Ascending aorta (tissue), 2 donors: Measurements from ENCODE around the gene ENC1. TPM values are rescaled to one million over a fixed set of nuclear protein-coding genes. Genes with fewer than 3 reads are reported as not detected.

Source experiments
- DNase-seq, 2 donors: peaks; one replicate each; pipeline ENCODE4 v3.0.0-alpha.2; 2019; ENCODE audit warnings: low spot score in 2 of 2
- H3K27ac ChIP-seq, 2 donors: fragments of 200-600 bp; sonication (generic); one replicate each; pipeline ENCODE4 v1.5.1; 2016 to 2017; ENCODE audit warnings: mild to moderate bottlenecking in 1 of 2
- H3K27me3 ChIP-seq: fragments of 200-600 bp; sonication (generic); one replicate; pipeline ENCODE4 v1.5.1; 2017
- H3K36me3 ChIP-seq, 2 donors: fragments of 200-600 bp; sonication (generic); one replicate each; pipeline ENCODE4 v1.5.1; 2016
- H3K4me1 ChIP-seq, 2 donors: fragments of 200-600 bp; sonication (generic); one replicate each; pipeline ENCODE4 v1.5.1; 2016 to 2017; ENCODE audit warnings: mild to moderate bottlenecking in 1 of 2
- H3K4me3 ChIP-seq, 2 donors: fragments of 200-600 bp; sonication (generic); one replicate each; pipeline ENCODE4 v1.5.1; 2016 to 2017; ENCODE audit warnings: mild to moderate bottlenecking in 1 of 2
- H3K9me3 ChIP-seq, 2 donors: fragments of 200-600 bp; sonication (generic); one replicate each; pipeline ENCODE4 v1.5.1; 2016
- intact Hi-C: fragments of 100-400 bp; cut with DNase I; formaldehyde crosslinking; loops from one replicate; pipeline ENCODE4 v1.15.1; 2023
- total RNA-seq: library from RNA; depleted of rRNA; stranded (reverse); fragments of >200 nt; gene quantifications from one replicate; pipeline ENCODE4 v1.1.0, GENCODE V29; 2016
- TF ChIP-seq, protein P1 (sequence below), 3 experiments: fragments of 200-600 bp in 2 of 3; fragments of 450-650 bp in 1 of 3; sonication (generic) in 2 of 3; IDR thresholded peaks; one replicate each; pipeline ENCODE4 v1.5.1; 2016 to 2019; ENCODE audit warnings: antibody characterized with exemption in 3 of 3, mild to moderate bottlenecking in 1 of 3, moderate library complexity in 1 of 3

The ENC1 gene
- total RNA-seq, 1 donor from 2014 or later: 12.9 TPM

DNA sequence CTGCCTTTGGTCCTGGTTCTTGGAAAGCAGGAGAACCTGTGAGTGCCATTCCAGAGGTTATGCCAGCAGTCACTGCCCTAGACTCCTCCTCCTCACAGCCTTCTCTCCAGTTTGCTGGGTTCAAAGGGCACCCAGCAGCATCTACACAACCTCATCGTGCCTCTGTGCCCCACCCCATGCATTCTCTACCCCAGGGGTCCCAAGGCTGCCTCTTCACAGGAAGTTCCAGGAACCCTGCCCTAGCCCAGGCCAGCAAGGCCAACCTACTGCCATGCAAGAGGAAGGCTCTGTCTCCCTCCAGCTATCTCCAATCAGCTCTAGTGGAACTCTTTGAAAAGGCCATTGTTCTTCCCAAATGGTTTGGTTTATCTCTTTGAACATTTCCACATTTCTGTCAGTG, 21.2 kb downstream of the ENC1 start:
- TF ChIP-seq, protein P1, sequence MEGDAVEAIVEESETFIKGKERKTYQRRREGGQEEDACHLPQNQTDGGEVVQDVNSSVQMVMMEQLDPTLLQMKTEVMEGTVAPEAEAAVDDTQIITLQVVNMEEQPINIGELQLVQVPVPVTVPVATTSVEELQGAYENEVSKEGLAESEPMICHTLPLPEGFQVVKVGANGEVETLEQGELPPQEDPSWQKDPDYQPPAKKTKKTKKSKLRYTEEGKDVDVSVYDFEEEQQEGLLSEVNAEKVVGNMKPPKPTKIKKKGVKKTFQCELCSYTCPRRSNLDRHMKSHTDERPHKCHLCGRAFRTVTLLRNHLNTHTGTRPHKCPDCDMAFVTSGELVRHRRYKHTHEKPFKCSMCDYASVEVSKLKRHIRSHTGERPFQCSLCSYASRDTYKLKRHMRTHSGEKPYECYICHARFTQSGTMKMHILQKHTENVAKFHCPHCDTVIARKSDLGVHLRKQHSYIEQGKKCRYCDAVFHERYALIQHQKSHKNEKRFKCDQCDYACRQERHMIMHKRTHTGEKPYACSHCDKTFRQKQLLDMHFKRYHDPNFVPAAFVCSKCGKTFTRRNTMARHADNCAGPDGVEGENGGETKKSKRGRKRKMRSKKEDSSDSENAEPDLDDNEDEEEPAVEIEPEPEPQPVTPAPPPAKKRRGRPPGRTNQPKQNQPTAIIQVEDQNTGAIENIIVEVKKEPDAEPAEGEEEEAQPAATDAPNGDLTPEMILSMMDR (IDR thresholded peaks at IDR 0.05): no peak
- H3K4me1 ChIP-seq: no peaks in the 10 kb centered on the region
- no peaks in the 10 kb centered on the region for H3K36me3 ChIP-seq
- intact Hi-C loops: no loop called here
- H3K27ac ChIP-seq: no peak overlapping the region
- H3K4me3 ChIP-seq: no peak overlapping the region
- H3K9me3 ChIP-seq: no peaks in the 10 kb centered on the region
- no peak for DNase-seq
- no peaks in the 10 kb centered on the region for H3K27me3 ChIP-seq

DNA sequence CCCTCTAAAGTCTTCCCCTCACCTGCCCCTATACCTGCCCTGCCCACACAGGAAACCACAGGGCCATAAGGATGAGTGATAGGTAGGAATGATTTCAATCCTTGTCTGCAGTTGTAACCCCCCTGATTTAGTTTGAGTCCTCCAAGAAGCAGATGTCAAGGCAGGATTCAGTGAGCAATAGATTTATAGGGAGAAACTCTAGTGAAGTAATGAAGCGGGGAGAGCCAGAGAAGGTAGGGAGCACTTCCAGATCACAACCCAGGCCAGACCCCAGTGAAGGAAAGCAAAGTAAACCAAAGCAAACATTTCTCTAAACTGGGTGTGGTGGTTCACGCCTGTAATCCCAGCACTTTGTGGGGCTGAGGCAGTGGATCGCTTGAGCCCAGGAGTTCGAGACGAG, 22.4 kb downstream of the ENC1 start:
- Histone ChIP-seq H3K36me3 (no peaks in the 10 kb centered on the region), H3K9me3 (no peaks in the 10 kb centered on the region), H3K27ac (no peak overlapping the region), H3K27me3 (no peaks in the 10 kb centered on the region), H3K4me3 (no peak overlapping the region), H3K4me1 (no peaks in the 10 kb centered on the region)
- DNase-seq: no peak
- TF ChIP-seq, protein P1 (IDR thresholded peaks at IDR 0.05): no peak
- intact Hi-C loops: no loop called here

DNA sequence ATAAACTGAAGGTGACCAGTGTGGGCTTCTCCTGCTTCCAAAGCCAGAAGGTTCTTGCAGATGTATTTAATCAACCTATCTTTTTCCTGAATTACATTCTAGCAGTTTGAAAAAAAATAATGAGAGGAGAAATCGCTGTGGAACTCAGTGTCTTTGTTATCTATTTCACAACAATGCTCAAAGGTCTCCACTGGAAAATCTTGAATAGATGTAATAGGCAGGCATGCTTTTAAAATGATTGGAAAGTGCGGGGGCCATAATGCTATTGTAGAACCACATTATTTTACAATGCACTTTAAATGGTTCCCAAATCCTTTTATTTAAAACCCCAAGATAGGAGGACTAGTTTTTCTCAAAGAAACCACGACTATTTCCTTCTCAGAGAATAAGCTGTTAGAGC, 23.3 kb downstream of the ENC1 start:
- no peak for DNase-seq
- Histone ChIP-seq H3K4me3 (no peak overlapping the region), H3K27ac (no peak overlapping the region), H3K27me3 (no peaks in the 10 kb centered on the region), H3K4me1 (no peaks in the 10 kb centered on the region), H3K36me3 (no peaks in the 10 kb centered on the region), H3K9me3 (no peaks in the 10 kb centered on the region)
- TF ChIP-seq, protein P1 (IDR thresholded peaks at IDR 0.05): no peak
- intact Hi-C loops: no loop called here

DNA sequence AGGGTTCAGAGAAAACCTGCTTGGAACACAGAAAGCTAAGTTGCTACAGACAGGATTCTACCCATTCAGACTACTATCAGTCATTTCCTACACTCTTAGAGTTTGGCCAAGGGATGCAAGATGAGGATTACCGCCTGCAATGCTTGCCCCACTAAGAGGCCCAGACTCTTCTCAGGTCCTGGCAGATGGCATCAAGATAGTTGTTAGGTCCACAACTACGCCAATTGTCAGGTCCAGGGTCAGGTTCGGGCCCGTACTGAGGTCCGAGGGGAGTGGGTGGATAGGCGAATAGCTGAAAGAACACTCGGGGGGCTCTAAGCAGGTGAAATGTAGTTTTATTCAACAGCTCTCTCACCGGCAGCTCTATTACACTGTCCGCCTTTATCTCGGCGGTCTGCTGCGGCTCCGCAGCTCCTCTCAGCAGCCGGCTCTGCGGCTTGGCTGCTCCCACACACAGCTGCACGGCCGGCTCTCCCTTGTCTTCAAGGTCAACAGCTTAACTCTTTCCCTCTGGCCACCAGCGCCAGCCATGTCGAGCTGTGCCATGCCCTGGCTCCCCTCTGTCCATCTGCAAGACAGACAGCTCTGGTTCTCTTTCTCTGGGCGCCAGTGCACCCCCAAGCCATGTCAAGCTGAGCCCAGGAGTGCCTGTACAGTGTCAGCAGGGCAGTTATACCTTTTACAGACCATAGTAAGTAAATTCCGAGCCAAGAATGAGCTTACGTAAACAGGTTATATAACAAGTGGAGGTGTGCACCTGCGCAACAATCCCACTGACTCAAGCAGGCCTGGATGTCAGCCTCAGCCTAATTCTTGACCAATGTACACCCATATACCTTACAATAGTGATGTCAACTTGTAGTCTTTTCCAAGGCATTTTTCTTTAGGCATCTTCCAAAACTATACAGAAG, 24.0 kb downstream of the ENC1 start:
- Histone ChIP-seq H3K27me3 (no peaks in the 10 kb centered on the region), H3K36me3 (no peaks in the 10 kb centered on the region), H3K27ac (no peak overlapping the region), H3K4me1 (no peaks in the 10 kb centered on the region), H3K4me3 (no peak overlapping the region), H3K9me3 (no peaks in the 10 kb centered on the region)
- TF ChIP-seq, protein P1 (IDR thresholded peaks at IDR 0.05): no peak
- no peak for DNase-seq
- intact Hi-C loops: no loop called here

DNA sequence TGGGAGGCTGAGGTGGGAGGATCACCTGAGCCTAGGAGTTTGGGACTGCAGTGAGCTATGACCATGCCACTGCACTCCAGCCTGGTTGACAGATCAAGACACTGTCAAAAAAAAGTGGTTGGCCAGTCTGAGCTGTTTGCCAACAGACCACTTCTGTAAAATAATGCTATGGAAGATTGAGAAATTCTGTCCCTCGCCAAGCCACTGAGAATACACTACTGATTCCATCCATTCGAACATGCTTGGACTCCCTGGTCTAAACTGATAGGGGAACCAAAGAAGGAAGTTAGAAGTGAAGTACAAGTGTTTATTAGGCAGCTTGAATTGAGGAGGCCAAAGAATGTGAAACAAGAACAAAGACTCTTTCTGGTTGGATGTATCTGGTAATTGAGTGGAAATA, 27.2 kb downstream of the ENC1 start:
- no peaks in the 10 kb centered on the region for H3K4me1 ChIP-seq
- DNase-seq: no peak
- intact Hi-C loops: no loop called here
- H3K4me3 ChIP-seq: no peak overlapping the region
- TF ChIP-seq, protein P1 (IDR thresholded peaks at IDR 0.05): no peak
- no peaks in the 10 kb centered on the region for H3K27me3 ChIP-seq
- no peaks in the 10 kb centered on the region for H3K36me3 ChIP-seq
- H3K9me3 ChIP-seq: no peaks in the 10 kb centered on the region
- H3K27ac ChIP-seq: no peak overlapping the region
